Astrocyte (in vitro differentiated cells and primary cell): Measurements from ENCODE around the gene FGF9. TPM values are rescaled to one million over a fixed set of nuclear protein-coding genes. Genes with fewer than 3 reads are reported as not detected.

ENCODE experiments used
- DNase-seq: peaks from one replicate; pipeline ENCODE4 v3.0.0-alpha.2; 2010; ENCODE audit warnings: low read depth
- FAIRE-seq: peaks from 2 replicates; lab custom pipeline; 2011; peaks lifted over from hg19 to GRCh38; lab: Jason Lieb, UNC
- H2AFZ ChIP-seq: 2 replicates; pipeline ENCODE4 v1.6.0; 2012; ENCODE audit warnings: low read depth, low read length, inconsistent platforms
- H3K27ac ChIP-seq: 2 replicates; pipeline ENCODE4 v1.5.1; 2011; ENCODE audit warnings: low read depth, low read length, inconsistent platforms
- H3K27me3 ChIP-seq: 2 replicates; pipeline ENCODE4 v1.6.0; 2011; ENCODE audit warnings: low read length, inconsistent platforms; ENCODE audit not compliant: insufficient read depth
- H3K36me3 ChIP-seq: 2 replicates; pipeline ENCODE4 v1.5.1; 2011; ENCODE audit warnings: low read length, inconsistent platforms; ENCODE audit not compliant: insufficient read depth
- H3K4me1 ChIP-seq: 2 replicates; pipeline ENCODE4 v1.5.1; 2011; ENCODE audit warnings: low read length, inconsistent platforms; ENCODE audit not compliant: insufficient read depth
- H3K4me2 ChIP-seq: 2 replicates; pipeline ENCODE4 v1.6.0; 2012; ENCODE audit warnings: low read length, inconsistent platforms
- H3K4me3 ChIP-seq: 2 replicates; pipeline ENCODE4 v1.5.1; 2011; ENCODE audit warnings: low read depth, mild to moderate bottlenecking, low read length, inconsistent platforms; ENCODE audit not compliant: insufficient read depth
- H3K79me2 ChIP-seq: 2 replicates; pipeline ENCODE4 v1.6.0; 2012; ENCODE audit warnings: mild to moderate bottlenecking, low read length, inconsistent platforms; ENCODE audit not compliant: insufficient read depth
- H3K9ac ChIP-seq: 2 replicates; pipeline ENCODE4 v1.6.0; 2012; ENCODE audit warnings: mild to moderate bottlenecking, low read length, inconsistent platforms
- H3K9me3 ChIP-seq: 2 replicates; pipeline ENCODE4 v1.5.1; 2012; ENCODE audit warnings: low read depth, mild to moderate bottlenecking, low read length, inconsistent platforms; ENCODE audit not compliant: insufficient read depth
- H4K20me1 ChIP-seq: 2 replicates; pipeline ENCODE4 v1.6.0; 2012; ENCODE audit warnings: low read length, inconsistent platforms; ENCODE audit not compliant: insufficient read depth
- H3K27ac Mint-ChIP-seq: one replicate; pipeline ENCODE4 v1.8.0; 2021; ENCODE audit warnings: mild to moderate bottlenecking, mixed read lengths; ENCODE audit not compliant: unreplicated experiment
- H3K27me3 Mint-ChIP-seq: one replicate; pipeline ENCODE4 v1.8.0; 2021; ENCODE audit warnings: low read depth, mixed read lengths; ENCODE audit not compliant: unreplicated experiment
- H3K36me3 Mint-ChIP-seq: one replicate; pipeline ENCODE4 v1.8.0; 2021; ENCODE audit warnings: low read depth, mixed read lengths; ENCODE audit not compliant: unreplicated experiment
- H3K4me1 Mint-ChIP-seq: one replicate; pipeline ENCODE4 v1.8.0; 2021; ENCODE audit warnings: low read depth, mixed read lengths; ENCODE audit not compliant: unreplicated experiment
- H3K4me3 Mint-ChIP-seq: one replicate; pipeline ENCODE4 v1.8.0; 2021; ENCODE audit warnings: mild to moderate bottlenecking, moderate library complexity, mixed read lengths; ENCODE audit not compliant: unreplicated experiment
- H3K9me3 Mint-ChIP-seq: one replicate; pipeline ENCODE4 v1.8.0; 2021; ENCODE audit warnings: mild to moderate bottlenecking, mixed read lengths; ENCODE audit not compliant: unreplicated experiment
- EZH2 ChIP-seq: IDR thresholded peaks from 2 replicates; pipeline ENCODE4 v1.6.1; 2012; ENCODE audit warnings: mild to moderate bottlenecking, low read length, inconsistent platforms; ENCODE audit not compliant: insufficient read depth
- total RNA-seq: library from RNA; stranded (reverse); gene quantifications from 2 replicates; pipeline ENCODE4 v1.2.1, GENCODE V29; 2021
- TF ChIP-seq, protein P1 (sequence below): IDR thresholded peaks from 2 replicates; pipeline ENCODE4 v1.5.1; 2011; ENCODE audit warnings: low read depth, mild to moderate bottlenecking, inconsistent platforms, low read length, moderate library complexity; ENCODE audit not compliant: insufficient read depth

The FGF9 gene
- total RNA-seq, 1 donor from 2014 or later, result 0.27 TPM

DNA sequence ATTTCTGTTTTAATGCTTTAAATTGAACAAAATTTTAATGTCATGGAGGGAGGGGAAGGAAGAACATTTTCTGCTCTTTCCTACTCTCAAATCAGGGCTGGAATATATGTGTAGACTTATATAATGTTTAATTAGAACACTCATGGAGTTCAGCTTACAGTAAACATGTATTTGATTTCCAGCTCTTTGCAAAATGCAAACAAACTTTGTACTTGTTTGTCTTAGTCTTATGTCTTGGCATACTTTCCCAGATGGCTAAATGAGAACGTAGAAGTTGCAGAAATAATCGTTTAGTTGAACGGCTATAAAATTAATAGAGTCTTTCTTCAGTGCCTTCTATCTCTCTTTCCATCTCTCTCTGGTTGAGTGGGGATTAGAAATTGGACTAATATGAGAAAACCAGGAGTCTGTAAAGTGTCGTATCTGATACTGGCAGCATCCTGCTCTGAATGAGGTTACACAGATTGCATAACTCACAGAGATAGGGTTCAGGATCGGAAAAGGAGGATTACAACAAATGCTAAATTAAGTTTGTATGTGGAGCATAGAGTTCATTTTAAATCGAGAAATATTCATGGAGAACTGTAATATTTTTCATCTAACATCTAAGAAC is 82.3 kb downstream of the FGF9 start:
- Histone ChIP-seq H3K27me3 (no peaks in the 10 kb centered on the region), H3K79me2 (no peaks in the 10 kb centered on the region), H3K4me2 (no peak overlapping the region), H2AFZ (no peak overlapping the region), H3K4me1 (no peaks in the 10 kb centered on the region), H3K36me3 (no peaks in the 10 kb centered on the region), H3K9ac (no peak overlapping the region), H4K20me1 (no peaks in the 10 kb centered on the region), H3K27ac (no peak overlapping the region), H3K4me3 (no peak overlapping the region), H3K9me3 (peaks cover 5% of the 10 kb centered on the region)
- FAIRE-seq (no peak), DNase-seq (no peak)
- no peak for TF ChIP-seq EZH2
- TF ChIP-seq, protein P1, sequence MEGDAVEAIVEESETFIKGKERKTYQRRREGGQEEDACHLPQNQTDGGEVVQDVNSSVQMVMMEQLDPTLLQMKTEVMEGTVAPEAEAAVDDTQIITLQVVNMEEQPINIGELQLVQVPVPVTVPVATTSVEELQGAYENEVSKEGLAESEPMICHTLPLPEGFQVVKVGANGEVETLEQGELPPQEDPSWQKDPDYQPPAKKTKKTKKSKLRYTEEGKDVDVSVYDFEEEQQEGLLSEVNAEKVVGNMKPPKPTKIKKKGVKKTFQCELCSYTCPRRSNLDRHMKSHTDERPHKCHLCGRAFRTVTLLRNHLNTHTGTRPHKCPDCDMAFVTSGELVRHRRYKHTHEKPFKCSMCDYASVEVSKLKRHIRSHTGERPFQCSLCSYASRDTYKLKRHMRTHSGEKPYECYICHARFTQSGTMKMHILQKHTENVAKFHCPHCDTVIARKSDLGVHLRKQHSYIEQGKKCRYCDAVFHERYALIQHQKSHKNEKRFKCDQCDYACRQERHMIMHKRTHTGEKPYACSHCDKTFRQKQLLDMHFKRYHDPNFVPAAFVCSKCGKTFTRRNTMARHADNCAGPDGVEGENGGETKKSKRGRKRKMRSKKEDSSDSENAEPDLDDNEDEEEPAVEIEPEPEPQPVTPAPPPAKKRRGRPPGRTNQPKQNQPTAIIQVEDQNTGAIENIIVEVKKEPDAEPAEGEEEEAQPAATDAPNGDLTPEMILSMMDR, result no peak
- H3K27me3 Mint-ChIP-seq, result peaks cover 5% of the 10 kb centered on the region
- H3K27ac Mint-ChIP-seq, result no peak overlapping the region
- H3K4me3 Mint-ChIP-seq, result no peak overlapping the region
- peaks cover 10% of the 10 kb centered on the region for H3K9me3 Mint-ChIP-seq
- H3K36me3 Mint-ChIP-seq, result no peaks in the 10 kb centered on the region
- H3K4me1 Mint-ChIP-seq, result peaks cover 11% of the 10 kb centered on the region

Other genes with a start within 250 kb of the FGF9 start
- 64.3 and 76.1 TPM in 2 replicates for gene ZDHHC20, start 211.8 kb upstream of the FGF9 start, total RNA-seq
- 29.9 and 31.8 TPM in 2 replicates for gene MICU2, start 66.9 kb upstream of the FGF9 start, total RNA-seq